Hematopoietic multipotent progenitor cell treated with erythropoietin and hydrocortisone succinate and interleukin-3 and kit ligand, for 15 days (in vitro differentiated cells): ENCODE results near the gene C12orf76.
"Not testable (repeated sequence)": the region's sequence is repeated elsewhere in the genome, so short reads cannot be mapped to it uniquely, and the experiment has no call there.

Experiments
- DNase-seq: peaks from one replicate; pipeline ENCODE4 v3.0.0-alpha.2; 2015; ENCODE audit warnings: low spot score

Gene C12orf76

DNA sequence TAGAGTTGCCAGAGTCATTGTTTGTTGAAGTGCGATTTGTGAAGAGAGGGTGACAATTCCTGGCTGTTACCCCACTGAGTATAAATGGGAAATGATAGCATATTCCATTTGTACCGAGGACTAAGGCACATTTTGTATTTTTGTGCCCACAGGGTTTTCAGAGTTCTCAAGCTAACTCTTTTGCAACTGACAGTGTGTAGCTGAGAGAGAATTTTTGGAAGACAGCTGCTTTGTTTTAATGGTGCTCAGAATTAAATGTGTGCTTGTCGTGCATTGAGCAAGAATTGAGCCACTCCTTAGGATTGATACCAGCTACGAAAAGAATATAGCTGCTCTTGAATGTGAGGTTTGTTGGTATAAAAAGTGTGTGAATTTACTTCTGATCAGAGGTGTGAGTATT, 27.4 kb downstream of the C12orf76 start:
- no peak for DNase-seq

DNA sequence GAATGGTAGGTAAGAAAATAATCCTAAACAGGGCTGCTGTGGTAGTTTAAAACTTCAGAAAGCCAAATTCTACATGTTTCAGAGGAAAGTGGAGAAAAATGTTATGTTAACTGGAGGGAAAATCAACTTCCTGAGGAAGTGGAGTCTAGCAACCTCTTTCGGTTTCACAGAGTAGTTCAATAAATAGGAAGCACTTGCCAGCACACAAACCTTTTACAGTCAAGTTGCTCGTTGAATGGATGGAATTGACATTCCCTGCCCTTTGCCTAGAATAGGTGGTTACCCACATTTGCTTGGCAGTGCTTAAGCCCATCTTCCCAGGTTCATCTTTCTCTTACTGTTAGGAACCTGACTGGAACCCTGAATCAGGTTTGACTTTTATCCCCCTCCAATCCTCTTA, 33.2 kb downstream of the C12orf76 start:
- no peak for DNase-seq

DNA sequence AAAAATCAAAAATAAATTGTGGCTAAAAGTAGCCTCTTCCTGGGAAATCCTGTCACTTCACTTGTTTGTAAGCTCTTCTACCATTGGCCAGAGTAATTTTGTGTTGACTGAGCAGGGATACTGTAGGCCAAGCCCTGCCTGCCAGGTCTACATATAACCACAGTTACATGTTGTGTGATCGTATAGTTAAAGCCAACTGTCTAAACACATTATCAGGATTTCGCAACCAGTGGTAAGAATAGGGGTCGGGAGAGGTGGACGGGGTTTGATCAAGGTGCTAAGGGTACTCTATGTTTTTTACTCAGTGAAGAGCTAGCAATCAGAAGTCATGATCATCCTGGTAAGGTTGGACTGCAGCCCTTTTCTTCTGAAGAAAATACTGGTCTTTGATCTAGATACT, 35.7 kb downstream of the C12orf76 start:
- no peak for DNase-seq

DNA sequence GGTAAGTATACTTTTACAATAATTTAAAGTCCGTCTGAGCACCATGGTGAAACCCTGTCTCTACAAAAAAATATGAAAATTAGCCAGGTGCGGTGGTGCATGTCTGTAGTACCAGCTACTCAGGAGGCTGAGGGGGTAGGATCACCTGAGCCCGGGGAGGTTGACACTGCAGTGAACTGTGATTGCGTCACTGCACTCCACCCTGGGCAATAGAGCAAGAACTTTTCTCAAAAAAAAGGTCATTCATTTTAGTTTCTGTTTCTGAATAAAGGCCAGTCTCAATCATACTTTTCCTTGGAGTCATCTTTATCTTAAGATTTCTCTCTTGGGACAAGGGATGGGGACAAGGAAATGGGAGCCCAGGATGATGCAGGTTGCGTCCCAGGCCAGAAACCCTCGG, 36.2 kb downstream of the C12orf76 start:
- no peak for DNase-seq

DNA sequence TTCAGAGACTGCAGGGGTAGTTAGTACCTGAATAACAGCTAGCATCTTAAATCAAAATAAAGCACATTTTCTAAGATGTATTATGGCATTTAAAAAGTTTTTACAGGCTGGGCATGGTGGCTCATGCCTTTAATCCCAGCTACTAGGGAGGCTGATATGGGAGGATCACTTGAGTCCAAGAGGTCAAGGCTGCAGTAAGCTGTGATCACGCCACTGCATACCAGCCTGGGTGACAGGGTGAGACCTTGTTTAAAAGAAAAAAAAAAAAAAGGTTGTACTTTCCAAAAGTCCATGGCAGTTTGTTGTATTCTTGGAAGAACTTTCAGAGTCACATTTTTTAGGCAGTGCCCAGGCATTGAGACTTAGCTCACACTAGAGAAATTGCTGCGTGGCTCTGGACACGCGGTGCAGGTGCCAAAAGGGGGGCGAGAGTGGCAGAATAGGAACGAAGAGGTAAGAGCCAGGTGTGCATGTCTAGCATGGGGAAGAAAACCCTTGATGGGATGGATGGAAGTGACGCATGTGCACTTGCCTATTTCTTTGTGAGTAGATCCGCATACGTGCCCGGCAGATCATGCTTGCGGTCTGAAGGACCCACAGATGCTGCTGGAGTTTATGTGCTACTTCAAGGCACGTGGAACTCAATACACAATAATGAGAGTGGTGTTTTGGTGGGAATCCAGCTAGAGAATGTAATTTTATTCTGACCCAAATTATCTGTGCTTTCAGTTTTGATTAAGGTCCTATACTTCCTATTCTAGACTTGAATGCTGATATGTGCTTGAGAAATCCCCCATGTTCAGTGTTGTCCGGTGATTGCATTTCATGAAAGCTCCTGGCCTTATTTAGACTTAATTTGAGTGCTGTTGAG, 37.2 kb downstream of the C12orf76 start:
- no peak for DNase-seq

DNA sequence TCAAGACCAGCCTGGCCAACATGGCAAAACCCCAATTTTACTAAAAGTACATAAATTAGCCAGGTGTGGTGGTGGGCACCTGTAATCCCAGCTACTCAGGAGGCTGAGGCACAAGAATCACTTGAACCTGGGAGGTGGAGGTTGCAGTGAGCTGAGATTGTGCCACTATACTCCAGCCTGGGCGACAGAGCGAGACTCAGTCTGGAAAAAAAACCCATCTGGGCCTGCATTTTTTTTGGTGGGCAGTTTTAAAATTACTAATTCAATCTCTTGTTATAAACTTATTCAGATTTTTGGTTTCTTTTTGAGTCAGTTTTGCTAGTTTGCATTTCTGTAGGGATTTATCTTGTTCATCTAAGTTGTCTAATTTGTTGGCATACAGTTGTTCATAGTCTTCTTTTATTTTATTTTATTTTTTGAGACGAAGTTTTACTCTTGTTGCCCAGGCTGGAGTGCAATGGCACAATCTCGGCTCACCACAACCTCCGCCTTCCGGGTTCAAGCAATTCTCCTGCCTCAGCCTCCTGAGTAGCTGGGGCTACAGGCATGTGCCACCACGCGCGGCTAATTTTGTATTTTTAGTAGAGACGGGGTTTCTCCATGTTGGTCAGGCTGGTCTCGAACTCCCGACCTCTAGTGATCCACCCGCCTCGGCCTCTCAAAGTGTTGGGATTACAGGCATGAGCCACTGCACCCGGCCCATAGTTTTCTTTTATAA, 39.5 kb downstream of the C12orf76 start:
- not testable (repeated sequence) for DNase-seq

DNA sequence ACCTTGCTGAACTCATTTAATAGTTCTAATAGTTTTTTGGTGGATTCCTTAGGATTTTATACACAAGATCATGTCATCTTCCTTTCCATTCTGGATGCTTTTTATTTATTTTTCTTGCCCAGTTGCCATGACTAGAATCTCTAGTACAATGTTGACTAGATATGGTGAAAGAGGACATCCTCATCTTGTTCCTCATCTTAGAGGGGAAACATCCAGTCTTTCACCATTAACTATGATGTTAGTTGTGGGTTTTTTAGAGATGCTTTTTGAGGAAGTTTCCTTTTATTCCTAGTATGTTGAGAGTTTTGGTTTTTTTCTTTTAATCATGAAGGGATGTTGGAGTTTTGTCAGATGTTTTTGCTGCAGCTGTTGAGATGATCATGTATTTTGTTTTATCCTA, 40.4 kb downstream of the C12orf76 start:
- DNase-seq = no peak

DNA sequence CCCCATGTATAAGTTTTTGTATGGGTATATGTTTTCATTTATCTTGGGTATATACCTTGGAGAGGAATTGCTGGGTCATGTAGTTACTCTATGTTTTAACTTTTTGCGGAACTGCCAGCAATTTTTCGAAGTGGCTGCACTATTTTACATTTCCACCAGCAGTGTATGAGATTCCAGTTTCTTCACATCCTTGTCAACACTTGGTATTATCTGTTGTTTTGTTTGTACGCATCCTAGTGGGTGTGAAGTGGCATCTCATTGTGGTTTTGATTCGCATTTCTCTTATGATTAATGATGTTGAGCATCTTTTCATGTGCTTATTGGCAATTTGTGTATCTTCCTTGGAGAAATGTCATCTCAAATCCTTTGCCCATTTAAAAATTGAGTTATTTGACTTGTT, 42.2 kb downstream of the C12orf76 start:
- no peak for DNase-seq

DNA sequence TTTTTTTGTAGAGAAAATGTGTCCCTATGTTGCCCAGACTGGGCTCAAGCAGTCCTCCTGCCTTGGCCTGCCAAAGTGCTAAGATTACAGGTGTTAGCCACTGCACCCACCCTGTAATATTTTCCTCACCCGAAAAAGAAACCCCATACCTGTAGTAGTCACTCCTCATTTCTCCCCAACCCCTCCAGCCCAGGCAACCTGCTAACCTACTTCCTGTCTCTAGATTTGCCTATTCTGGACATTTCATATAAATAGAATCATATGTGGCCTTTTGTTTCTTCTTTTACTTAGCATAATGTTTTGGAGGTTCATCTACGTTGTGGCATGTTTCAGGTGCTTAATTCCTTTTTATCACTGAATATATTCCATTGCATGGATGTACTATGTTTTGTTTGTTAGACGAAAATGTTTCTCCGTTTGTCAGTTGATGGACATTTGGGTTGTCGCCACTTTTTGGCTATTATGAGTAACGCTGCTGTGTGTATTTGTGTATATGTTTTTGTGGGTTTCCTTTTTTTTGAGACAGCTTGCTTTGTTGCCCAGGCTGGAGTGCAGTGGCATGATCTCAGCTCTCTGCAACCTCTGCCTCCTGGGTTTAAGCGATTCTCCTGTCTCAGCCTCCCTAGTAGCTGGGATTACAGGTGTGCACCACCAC, 42.9 kb downstream of the C12orf76 start:
- DNase-seq = no peak

DNA sequence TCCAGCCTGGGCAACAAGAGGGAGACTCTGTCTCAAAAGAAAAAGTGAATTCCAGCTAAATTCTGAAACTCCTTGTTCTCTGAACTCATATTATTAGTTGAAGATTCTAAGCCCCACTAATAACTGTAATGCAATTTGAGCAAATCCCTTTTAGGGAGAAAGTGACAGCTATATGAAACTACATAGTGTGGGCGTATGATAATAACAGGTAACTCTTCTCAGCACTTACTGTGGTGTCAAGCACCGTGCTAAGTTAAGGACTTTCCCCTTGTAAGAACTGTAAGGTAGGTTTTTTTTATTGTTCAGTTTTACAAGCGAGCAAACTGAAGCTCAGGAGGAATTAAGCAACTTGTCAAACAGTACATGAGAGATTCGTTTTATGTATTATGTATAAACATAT, 43.7 kb downstream of the C12orf76 start:
- DNase-seq = no peak

DNA sequence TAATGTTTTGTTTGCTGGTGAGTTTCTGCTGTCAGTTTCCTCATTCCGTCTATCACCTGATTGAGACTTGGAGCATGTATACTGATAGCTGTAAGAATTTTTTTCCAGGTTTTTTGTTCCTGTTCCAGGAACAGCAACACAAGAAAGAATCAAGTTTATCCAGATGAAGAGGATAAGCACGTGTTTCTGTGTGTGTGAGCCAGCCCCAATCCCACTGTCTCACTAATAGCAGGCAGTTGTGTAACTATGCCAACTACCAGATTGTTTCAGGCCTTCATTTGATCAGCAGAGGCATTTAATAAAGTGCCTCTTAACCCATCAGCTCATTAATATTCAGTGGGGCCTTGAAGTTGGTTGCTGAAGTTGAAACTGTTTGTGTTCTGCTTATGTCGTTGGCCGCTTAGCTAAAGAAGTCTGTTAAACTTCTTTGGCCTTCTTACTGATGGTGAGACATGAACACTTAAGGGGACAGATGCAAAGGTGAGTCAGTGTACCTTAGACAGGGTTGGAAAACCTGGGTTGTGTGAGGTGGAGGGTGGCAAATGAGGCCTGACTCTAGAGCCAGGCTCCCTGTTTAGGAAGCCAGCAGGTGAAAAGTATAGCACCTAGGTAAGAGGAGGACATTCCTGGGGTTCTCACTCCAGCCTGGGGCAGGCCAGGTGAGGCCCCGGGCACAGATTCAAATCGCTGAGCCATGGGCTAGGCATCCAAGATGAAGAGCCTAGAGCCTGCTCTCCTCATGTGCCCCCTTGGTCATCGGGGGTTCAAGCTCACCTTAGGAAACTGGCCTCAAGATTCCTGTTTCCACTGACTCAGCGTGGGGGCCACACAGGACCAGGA, 45.4 kb downstream of the C12orf76 start:
- DNase-seq = no peak

DNA sequence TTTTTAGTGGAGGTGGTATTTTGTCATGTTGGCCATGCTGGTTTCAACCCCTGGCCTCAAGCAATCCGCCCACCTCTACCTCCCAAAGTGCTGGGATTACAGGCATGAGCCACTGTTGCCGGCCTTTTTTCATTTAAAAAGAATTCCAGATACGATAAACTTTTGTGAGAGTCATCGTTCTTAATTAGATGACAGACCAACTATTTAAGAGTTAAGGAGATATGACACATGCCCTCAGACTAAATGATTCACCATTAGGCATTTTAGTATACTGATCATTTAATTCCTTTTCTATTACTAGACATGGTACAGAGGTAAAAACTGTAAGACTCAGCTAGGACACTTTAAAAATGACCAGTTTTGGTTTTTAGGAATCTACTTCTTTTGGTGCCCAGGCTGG, 46.7 kb downstream of the C12orf76 start:
- DNase-seq = no peak

DNA sequence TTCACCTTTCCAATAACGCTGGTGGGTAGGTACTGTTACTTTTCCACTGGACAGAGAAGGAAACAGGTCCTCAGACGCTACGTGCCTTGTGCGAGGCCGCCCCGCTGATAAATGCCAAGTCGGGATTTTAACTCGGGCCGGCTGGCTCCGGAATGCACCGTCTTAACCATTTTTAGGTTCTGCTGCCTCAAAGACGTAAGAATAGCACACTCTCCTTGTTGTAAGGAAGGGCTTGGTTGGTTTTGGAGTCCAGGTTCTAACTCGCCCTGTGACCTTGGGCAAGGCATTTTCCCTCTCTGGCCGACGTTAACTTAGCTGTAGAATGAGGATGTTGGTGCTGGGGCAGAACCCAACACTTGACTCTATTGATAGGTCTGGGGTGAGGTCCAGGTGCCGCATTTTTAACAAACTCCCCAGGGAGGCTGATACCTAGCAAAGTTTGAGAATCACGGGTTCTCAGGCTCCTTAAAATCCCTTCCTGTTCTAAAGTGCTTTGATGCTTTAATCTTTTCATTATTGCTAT, 48.3 kb downstream of the C12orf76 start:
- DNase-seq = peak; percentile 20

DNA sequence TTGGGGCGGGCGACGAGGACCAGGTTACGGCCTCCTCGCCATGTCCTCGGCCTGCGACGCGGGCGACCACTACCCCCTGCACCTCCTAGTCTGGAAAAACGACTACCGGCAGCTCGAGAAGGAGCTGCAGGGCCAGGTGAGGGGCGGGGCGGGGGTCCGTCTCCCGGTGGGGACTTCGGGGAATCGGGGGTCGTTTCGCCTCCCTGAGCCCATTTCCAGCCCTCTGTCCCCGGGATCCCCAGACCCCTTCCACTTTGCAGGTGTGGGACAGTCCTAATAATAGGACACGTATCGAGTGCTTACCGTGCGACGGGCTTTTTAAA, 48.7 kb downstream of the C12orf76 start:
- DNase-seq = no peak

DNA sequence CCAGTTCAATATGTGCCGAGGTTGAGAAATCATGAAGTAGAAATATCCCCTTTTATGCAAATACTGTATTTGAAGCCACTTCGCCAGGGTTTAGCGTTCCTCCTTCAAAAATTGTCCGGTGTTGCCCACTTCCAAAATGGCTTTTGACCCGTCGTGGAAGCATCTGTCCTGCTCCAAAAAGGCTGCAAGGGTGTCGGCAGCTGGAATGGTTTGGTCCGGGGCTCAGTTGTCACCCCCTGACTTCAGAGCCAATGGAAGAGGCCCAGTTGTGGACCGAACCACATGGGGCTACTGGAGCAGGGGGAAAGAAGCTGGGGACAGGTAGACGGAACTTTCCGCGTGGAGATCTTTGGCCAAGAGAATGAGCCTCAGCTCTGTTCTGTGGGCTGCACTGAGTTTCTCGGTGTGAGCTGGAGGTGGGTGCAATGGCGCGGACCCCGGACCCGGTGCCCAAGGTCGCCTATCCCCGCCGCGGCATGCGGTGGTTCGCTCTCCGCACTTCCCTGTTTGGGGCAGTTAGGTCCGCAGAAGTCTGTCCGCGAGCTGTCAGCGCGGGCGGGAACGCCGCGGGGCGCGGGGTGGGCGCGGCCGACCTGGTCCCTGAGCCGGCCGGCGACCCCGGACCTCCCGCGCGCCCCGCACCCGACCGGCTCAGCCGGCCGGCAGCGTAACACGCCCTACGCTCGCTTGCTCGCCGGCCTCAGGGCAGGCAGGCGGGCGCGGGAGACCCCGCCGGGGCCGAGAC, 49.2 kb downstream of the C12orf76 start, which contains the start of gene ANKRD13A:
Gene ANKRD13A (plus strand): TSS at position 527 of the 745 bp plus-strand sequence. CDS start 259 bp downstream, outside the sequence.
- DNase-seq = peak; percentile 92

DNA sequence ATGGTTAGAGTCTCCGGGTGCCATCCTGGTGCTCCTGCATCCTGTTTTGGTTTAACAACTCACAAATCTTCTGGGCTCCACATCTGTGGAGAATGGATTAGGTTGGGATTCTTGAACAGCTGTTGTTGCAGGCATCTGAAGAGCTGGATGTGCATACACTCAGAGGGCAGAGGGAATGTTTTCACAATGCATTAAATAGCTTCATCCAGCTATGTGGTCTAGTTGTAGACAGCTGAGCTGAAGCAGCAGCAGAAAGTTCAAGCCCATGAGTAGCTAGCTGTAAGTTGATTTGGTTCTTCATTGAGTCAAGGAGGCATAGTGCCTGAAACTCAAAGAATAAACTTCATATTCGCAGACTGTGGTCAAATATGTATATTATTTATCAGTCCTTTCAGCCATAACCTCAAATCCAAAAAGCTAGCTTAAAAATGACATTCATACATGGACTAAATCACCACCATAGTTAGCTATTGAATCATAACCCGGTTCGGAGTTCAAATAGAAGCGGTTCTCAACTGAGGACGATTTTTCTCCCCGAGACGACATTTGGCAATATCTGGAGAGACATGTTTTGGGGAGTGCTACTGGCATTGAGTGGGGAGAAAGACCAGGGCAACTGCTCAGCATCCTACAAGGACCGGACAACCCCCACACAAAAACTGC, 50.0 kb downstream of the C12orf76 start:
- DNase-seq = no peak

DNA sequence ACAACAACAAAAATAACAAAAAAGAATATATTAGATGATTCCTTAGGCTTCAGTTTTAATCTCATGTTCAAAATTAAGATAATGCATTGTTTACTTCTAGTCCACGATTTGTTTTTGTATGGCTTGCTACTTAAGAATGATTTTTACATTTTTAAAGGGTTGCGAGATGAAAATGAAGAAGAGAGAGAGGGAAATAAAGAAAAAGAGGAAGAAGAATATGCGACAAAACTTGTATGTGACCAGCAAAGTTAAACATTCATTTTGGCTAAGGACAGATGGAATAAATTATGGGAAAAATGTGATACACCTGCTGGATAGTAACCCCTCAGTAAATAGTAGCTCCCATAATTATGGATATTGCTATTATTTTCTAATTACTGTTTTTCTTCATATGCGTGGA, 50.9 kb downstream of the C12orf76 start:
- no peak for DNase-seq

DNA sequence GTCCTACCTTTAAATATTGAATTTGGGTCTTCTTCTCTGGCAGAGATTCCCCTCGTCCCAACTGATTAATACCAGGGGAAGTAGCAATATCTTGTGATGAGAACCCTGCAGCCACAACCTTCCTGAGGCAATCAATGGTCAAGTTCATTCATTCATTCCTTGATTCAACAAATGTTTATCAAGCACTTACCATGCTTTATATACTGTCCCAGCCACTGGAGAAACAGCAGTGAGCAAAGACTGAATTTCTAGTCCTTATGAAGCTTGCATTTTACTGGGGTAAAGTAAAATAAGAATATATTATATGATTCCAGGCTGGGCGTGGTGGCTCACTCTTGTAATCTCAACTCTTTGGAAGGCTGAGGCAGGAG, 51.9 kb downstream of the C12orf76 start:
- DNase-seq = no peak

DNA sequence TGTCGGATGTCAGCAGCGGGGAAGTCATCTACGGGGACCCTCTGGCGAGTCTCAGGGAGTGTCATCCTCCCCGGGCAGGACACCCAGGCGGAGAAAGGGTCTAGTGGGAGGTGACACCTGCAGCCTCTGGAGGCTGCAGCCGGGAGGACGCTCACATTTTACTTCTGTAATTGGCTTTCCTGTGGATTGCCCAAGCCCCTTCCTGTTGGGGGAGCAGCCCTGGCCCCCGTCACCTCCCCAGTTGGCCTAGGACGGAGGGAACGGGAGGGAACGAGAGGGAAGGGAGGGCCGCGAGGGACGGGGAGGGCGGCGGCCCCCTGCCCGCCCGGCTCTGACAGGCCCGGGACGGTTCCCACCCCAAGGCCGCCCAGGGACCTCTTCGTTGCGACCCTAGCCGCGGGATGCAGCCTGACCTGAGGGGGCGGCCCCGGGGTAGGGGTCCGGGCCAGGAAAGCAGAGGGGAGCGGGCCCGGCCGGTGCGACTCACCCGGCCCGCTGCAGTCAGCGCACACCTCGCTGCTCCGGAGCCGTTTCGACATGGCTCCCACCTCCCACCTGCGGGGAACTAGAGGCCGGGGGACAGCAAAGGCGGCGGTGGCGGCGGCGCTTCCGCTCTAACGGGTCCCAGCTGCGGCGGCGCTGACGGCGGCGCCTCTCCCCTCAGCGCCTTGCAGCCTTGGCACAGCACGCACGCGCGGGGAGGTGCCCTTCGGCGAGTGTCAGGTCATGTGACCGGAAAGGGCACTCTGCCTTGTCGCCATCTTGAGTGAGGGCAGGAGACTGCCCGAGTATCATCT, 52.4 kb downstream of the C12orf76 start, which contains the start of gene GIT2:
Gene GIT2 (minus strand): TSS at position 683 of the 797 bp plus-strand sequence. CDS start 144 bp downstream, at position 539.
- DNase-seq = peak; percentile 95

DNA sequence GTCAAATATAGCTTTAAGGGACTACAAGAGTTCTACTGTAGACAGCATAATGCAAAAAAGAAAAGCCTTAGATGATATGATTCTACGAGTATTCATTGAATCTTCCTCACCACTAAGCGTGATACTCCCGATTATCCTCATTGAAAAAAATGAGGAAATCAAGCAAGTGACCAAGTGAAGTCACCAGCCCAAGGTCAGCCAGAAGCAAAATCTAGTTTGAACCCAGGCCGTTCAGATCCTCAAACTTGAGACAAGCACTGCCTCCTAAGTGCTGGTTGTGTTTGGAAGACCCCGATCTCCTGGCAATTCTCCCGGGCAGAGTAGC, 53.0 kb downstream of the C12orf76 start:
- DNase-seq = no peak
